Left ventricle myocardium superior (tissue), 1 donor: ENCODE data around the gene ADAM21. TPM values are rescaled to one million over a fixed set of nuclear protein-coding genes. Genes with fewer than 3 reads are reported as not detected.
"Not testable (repeated sequence)": the region's sequence is repeated elsewhere in the genome, so short reads cannot be mapped to it uniquely, and the experiment has no call there.

Experiments used
- ATAC-seq: fragments of 200-7000 bp; cut with Tn5 transposase; one replicate; pipeline ENCODE4 v1.9.1; 2020; ENCODE audit warnings: mild to moderate bottlenecking, moderate library complexity
- DNase-seq: peaks from one replicate; pipeline ENCODE4 v3.0.0-alpha.2; 2020
- intact Hi-C: fragments of 100-400 bp; cut with micrococcal nuclease; formaldehyde crosslinking; loops from one replicate; pipeline ENCODE4 v1.11.0; 2022
- total RNA-seq: library from RNA; stranded (reverse); fragmentation: NEBNext Ultra II Directional; extraction: Animal tissue kit (Norgen Biotek cat#: 25700); gene quantifications from one replicate; pipeline ENCODE4 v1.2.1, GENCODE V29; 2021
- donor health status: DM: no; HTN: yes; CAD: no; lungs with severe emphysema.

Gene ADAM21
- total RNA-seq, 1 donor from 2014 or later: 0.32 TPM

DNA sequence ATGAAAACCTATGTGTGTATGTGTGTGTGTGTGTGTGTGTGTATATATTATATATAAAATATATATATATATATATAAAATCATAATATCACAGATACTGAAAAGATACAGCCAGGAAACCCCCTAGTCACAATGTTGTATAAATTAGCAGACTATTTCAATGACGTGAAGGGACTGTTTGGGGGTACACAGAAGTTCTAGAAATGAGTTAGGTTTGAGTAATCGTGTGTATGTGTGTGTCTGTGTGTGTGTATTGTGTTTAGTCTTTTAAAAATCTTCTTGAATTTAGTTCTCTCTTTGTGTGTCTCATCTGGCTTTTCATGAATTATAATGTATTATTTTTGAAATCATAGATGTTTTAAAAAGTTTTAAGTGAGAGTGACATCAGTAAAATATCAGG, 21.9 kb downstream of the ADAM21 start:
- ATAC-seq: no peak
- intact Hi-C loops: no loop called here

GRCh38 chr14:70475459-70475858, 23.5 kb downstream of the ADAM21 start:
- ATAC-seq, DNase-seq, intact Hi-C loops: not testable (repeated sequence)

More for the DNA sequence above, 21.9 kb downstream of the ADAM21 start:
- no peak for DNase-seq

- ATAC-seq, intact Hi-C loops, DNase-seq: not testable (repeated sequence)
Measured at GRCh38 chr14:70477356-70478105, 25.6 kb downstream of the ADAM21 start.

DNA sequence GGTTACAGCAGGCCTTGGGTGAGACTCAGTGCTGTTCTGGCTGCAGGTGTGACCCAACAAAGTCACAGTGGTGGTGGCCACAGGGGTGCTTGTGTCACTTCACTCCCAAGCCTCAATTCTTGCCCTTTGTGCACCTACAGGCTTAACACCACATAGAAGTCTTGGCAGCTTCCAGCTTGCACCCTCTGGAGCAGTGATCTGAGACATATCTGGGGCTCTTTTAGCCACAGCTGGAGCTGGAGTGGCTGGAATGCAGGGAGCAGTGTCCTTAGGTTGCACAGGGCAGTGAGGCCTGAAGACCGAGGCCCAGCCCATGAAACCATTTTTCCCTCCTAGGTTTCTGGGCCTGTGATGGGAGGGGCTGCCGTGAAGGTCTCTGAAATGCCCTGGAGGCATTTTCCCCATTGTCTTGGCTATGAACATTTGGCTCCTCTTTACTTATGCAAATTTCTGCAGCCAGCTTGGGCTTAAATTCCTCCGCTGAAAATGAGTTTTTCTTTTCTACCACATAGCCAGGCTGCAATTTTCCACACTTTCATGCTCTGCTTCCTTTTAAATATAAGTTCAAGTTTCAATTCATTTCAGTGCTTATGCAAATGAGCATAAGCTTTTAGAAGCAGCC, 37.7 kb downstream of the ADAM21 start:
- no peak for ATAC-seq
- DNase-seq: no peak
- intact Hi-C loops: no loop called here

- intact Hi-C loops: no loop called here
- ATAC-seq (no peak), DNase-seq (no peak)
Measured at GRCh38 chr14:70498191-70498590, 46.2 kb downstream of the ADAM21 start.

Other genes starting within 250 kb of the ADAM21 start
- gene COX16, start 92.5 kb upstream of the ADAM21 start, total RNA-seq: 27.1 TPM
- 64.0 TPM for gene SYNJ2BP, start 35.1 kb upstream of the ADAM21 start, total RNA-seq
- 0.57 TPM for gene ADAM20, start 82.8 kb downstream of the ADAM21 start, total RNA-seq
- gene MED6, start 148.5 kb downstream of the ADAM21 start, total RNA-seq: 18.6 TPM
- 0.67 TPM for gene TTC9, start 189.7 kb downstream of the ADAM21 start, total RNA-seq